Peyer's patch (tissue), 4 donors: ENCODE data around the gene FABP3. TPM values are rescaled to one million over a fixed set of nuclear protein-coding genes. Genes with fewer than 3 reads are reported as not detected.

Experiments
- DNase-seq, 3 donors: peaks; one replicate each; pipeline ENCODE4 v3.0.0-alpha.2; 2017 to 2019
- H3K27ac ChIP-seq, 4 donors: fragments of 200-600 bp; sonication (generic); one replicate each; pipeline ENCODE4 v1.5.1; 2016 to 2019
- H3K27me3 ChIP-seq, 2 donors: fragments of 200-600 bp; sonication (generic); one replicate each; pipeline ENCODE4 v1.5.1; 2019
- H3K36me3 ChIP-seq, 3 donors: fragments of 200-600 bp; sonication (generic); one replicate each; pipeline ENCODE4 v1.5.1; 2016 to 2019
- H3K4me1 ChIP-seq, 4 donors: fragments of 200-600 bp; sonication (generic); one replicate each; pipeline ENCODE4 v1.5.1; 2016 to 2019
- H3K4me3 ChIP-seq, 4 donors: fragments of 200-600 bp; sonication (generic); 1 replicate in 3 of 4; 2 replicates in 1 of 4; pipeline ENCODE4 v1.5.1; 2016 to 2019; ENCODE audit warnings: mild to moderate bottlenecking in 1 of 4
- H3K9me3 ChIP-seq, 4 donors: fragments of 200-600 bp; sonication (generic); one replicate each; pipeline ENCODE4 v1.5.1; 2016 to 2019; ENCODE audit warnings: mild to moderate bottlenecking in 1 of 4
- POLR2A ChIP-seq, 2 donors: fragments of 450-650 bp; IDR thresholded peaks; one replicate each; pipeline ENCODE4 v1.5.1; 2017; ENCODE audit warnings: antibody characterized with exemption in 2 of 2, mild to moderate bottlenecking in 2 of 2, moderate library complexity in 2 of 2
- total RNA-seq, 4 donors: library from RNA; depleted of rRNA; stranded (reverse); fragments of >200 nt; gene quantifications; one replicate each; pipeline ENCODE4 v1.1.0, GENCODE V29; 2016
- TF ChIP-seq, protein P1 (sequence below), 6 experiments: fragments of 450-650 bp in 4 of 6; fragments of 200-600 bp in 2 of 6; sonication (generic) in 1 of 6; IDR thresholded peaks; one replicate each; pipeline ENCODE4 v1.5.1; 2017 to 2019; ENCODE audit warnings: antibody characterized with exemption in 6 of 6, mild to moderate bottlenecking in 3 of 6, moderate library complexity in 1 of 6

Gene FABP3
- total RNA-seq, 4 donors from 2014 or later = 2.7 to 15.7 TPM; not detected in 2

DNA sequence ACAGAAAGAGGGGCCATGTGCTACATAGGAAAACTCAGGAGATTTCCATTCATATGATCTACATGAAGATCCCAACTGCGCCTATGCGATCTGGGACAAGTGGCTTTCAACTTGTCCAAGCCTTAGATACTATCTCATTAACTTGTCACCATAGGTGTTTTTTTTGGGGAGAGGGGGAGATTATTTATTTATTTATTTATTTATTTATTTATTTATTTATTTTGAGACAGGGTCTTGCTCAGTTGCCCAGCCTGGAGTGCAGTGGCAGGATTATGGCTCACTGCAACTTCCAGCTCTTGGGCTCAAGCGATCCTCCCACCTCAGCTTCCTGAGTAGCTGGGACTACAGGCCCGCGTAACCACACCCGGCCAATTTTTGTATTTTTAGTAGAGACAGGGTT, 11.3 kb downstream of the FABP3 start:
- Histone ChIP-seq H3K4me1 (no peaks in the 10 kb centered on the region), H3K4me3 (no peak overlapping the region), H3K27ac (no peak overlapping the region), H3K9me3 (no peaks in the 10 kb centered on the region), H3K36me3 (peaks cover 0 to 29% (median 0%) of the 10 kb centered on the region in 3 donors), H3K27me3 (no peaks in the 10 kb centered on the region)
- no peak for DNase-seq
- TF ChIP-seq POLR2A (IDR thresholded peaks at IDR 0.05) = no peak
- TF ChIP-seq, protein P1, sequence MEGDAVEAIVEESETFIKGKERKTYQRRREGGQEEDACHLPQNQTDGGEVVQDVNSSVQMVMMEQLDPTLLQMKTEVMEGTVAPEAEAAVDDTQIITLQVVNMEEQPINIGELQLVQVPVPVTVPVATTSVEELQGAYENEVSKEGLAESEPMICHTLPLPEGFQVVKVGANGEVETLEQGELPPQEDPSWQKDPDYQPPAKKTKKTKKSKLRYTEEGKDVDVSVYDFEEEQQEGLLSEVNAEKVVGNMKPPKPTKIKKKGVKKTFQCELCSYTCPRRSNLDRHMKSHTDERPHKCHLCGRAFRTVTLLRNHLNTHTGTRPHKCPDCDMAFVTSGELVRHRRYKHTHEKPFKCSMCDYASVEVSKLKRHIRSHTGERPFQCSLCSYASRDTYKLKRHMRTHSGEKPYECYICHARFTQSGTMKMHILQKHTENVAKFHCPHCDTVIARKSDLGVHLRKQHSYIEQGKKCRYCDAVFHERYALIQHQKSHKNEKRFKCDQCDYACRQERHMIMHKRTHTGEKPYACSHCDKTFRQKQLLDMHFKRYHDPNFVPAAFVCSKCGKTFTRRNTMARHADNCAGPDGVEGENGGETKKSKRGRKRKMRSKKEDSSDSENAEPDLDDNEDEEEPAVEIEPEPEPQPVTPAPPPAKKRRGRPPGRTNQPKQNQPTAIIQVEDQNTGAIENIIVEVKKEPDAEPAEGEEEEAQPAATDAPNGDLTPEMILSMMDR (IDR thresholded peaks at IDR 0.05) = no peak

DNA sequence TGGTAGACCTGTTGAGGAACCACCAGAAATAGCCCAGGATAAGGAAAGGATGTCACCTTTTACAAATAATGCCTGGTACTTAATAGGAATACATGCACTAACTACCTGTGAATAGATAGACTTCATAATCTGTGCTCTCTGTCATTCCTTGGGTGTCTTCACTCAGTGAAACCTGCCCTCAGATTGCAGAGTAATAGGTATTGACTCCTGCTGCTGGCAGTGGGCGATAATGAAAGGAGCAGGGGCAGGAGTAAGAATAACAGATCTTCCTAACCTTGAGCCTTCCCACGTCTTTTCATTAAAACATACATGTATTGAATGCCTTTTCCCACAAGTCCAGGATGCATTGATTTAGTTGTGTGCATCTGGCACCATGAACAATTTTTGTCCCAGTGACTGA, 16.4 kb downstream of the FABP3 start:
- H3K4me1 ChIP-seq = no peaks in the 10 kb centered on the region
- H3K27ac ChIP-seq = no peak overlapping the region
- DNase-seq = no peak
- H3K9me3 ChIP-seq = no peaks in the 10 kb centered on the region
- no peaks in the 10 kb centered on the region for H3K27me3 ChIP-seq
- H3K36me3 ChIP-seq = peaks cover 0 to 14% (median 0%) of the 10 kb centered on the region in 3 donors
- TF ChIP-seq, protein P1 (IDR thresholded peaks at IDR 0.05) = no peak
- no peak for TF ChIP-seq POLR2A (IDR thresholded peaks at IDR 0.05)
- H3K4me3 ChIP-seq = no peak overlapping the region

DNA sequence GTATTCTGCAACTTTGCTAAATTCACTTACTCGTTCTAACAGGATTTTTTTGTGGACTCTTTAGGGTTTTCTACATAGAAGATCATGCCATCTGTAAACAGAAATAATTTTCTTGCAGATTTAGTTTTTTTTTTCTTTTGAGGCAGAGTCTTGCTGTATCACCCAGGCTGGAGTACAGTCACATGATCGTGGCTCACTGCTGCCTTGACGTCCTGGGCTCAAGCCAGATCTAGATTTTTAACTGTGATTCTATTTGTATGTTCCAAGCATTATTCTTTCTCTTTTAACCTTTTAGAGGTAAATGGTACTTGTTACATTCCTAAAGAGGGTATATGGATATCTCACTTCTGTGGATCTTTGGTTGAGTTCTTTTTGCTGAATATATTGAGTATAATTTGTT, 18.6 kb downstream of the FABP3 start:
- Histone ChIP-seq H3K9me3 (no peaks in the 10 kb centered on the region), H3K36me3 (peaks cover 0 to 18% (median 0%) of the 10 kb centered on the region in 3 donors), H3K27me3 (no peaks in the 10 kb centered on the region), H3K27ac (no peak overlapping the region), H3K4me3 (no peak overlapping the region), H3K4me1 (no peaks in the 10 kb centered on the region)
- TF ChIP-seq, protein P1 (IDR thresholded peaks at IDR 0.05) = no peak
- no peak for TF ChIP-seq POLR2A (IDR thresholded peaks at IDR 0.05)
- no peak for DNase-seq

DNA sequence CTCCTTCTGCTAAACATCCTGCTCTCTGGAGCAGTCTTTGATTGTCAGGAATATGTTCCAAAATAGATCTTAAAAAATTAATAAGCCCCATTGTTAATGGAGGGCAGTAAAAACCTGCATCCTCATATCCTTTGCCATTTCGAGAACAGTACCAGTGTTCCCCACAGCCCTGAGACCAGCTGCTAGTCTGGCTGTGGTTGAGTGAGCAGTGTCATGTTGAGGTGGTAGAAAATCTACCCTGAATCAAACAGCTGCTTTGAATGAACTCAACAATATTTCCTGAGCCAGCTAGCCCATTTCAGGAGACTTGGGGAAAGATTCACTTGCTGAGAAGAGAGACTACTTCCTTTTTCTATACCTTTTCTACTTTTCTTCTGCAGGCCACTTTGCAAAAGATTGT, 24.4 kb downstream of the FABP3 start:
- no peak overlapping the region for H3K27ac ChIP-seq
- no peak for TF ChIP-seq POLR2A (IDR thresholded peaks at IDR 0.05)
- TF ChIP-seq, protein P1 (IDR thresholded peaks at IDR 0.05) = no peak
- H3K4me1 ChIP-seq = no peaks in the 10 kb centered on the region
- peaks cover 0 to 31% (median 0%) of the 10 kb centered on the region in 3 donors for H3K36me3 ChIP-seq
- no peak for DNase-seq
- no peaks in the 10 kb centered on the region for H3K27me3 ChIP-seq
- H3K4me3 ChIP-seq = no peak overlapping the region
- H3K9me3 ChIP-seq = no peaks in the 10 kb centered on the region

DNA sequence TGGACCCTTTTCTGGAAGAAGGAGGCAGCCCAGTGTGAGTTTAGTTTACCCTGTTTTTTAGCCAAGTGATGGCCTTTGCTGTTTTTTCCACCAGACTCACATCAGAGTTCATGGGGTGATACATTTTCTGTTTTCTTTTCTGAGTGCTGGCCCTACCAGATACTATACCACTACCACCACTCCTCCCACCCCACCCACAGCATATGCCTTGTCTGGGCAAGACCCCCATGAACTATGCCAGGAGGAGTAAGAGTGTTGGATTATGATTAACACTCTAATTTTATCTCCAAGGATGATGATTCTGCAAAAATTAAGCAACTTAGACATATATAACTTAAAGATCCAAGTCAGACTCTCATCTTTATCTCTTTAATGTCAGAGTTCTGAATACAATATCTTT, 26.1 kb downstream of the FABP3 start:
- H3K27me3 ChIP-seq = no peaks in the 10 kb centered on the region
- TF ChIP-seq, protein P1 (IDR thresholded peaks at IDR 0.05) = no peak
- no peak for TF ChIP-seq POLR2A (IDR thresholded peaks at IDR 0.05)
- no peak for DNase-seq

DNA sequence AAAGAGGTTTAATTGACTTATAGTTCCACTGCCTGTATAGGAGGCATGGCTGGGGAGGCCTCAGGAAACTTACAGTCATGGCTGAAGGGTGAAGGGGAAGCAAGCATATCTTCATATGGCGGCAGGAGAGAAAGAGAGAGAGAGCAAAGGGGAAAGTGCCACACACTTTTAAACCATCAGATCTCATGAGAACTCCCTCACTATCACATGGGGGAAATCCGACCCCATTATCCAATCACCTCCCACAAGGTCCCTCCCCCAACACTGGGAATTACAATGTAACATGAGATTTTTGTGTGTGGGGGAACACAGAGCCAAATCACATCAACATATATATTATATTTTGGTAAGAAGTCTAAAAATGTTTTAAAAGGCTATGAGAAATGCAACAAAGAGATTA, 27.2 kb downstream of the FABP3 start:
- no peak for TF ChIP-seq POLR2A (IDR thresholded peaks at IDR 0.05)
- TF ChIP-seq, protein P1 (IDR thresholded peaks at IDR 0.05) = no peak
- Histone ChIP-seq H3K4me1 (no peaks in the 10 kb centered on the region), H3K27ac (no peak overlapping the region), H3K4me3 (no peak overlapping the region), H3K36me3 (peaks cover 0 to 17% (median 0%) of the 10 kb centered on the region in 3 donors), H3K9me3 (no peaks in the 10 kb centered on the region), H3K27me3 (no peaks in the 10 kb centered on the region)
- no peak for DNase-seq

More for the DNA sequence above, 26.1 kb downstream of the FABP3 start:
- Histone ChIP-seq H3K36me3 (peaks cover 0 to 26% (median 0%) of the 10 kb centered on the region in 3 donors), H3K9me3 (no peaks in the 10 kb centered on the region), H3K27ac (no peak overlapping the region), H3K4me3 (no peak overlapping the region), H3K4me1 (no peaks in the 10 kb centered on the region)
